K562 (cell line): Measurements from ENCODE around the gene ZSWIM7. TPM values are rescaled to one million over a fixed set of nuclear protein-coding genes. Genes with fewer than 3 reads are reported as not detected.
A peak's percentile ranks its signal among the peaks of the same experiment; 100 is the strongest.

Source experiments
- ATF1 ChIP-seq, 2 experiments: fragments of 450-650 bp in 1 of 2; IDR thresholded peaks; 2 replicates each; pipeline ENCODE4 v1.6.1; 2016; ENCODE audit warnings: missing compliant biosample characterization in 1 of 2, missing genetic modification characterization in 1 of 2
- EP300 ChIP-seq: IDR thresholded peaks from 2 replicates; pipeline ENCODE4 v1.6.1; 2012; ENCODE audit warnings: low read length, improper control_type of control experiment
- ESRRA ChIP-seq: fragments of 450-650 bp; IDR thresholded peaks from 2 replicates; pipeline ENCODE4 v1.6.1; 2014; ENCODE audit warnings: low read depth, mild to moderate bottlenecking, moderate library complexity, borderline replicate concordance
- FOXP4 ChIP-seq: sonication (generic); formaldehyde crosslinking; IDR thresholded peaks from 2 replicates; pipeline ENCODE4 v1.8.0; 2022; ENCODE audit warnings: mild to moderate bottlenecking, missing genetic modification reagents, borderline replicate concordance
- L3MBTL2 ChIP-seq: fragments of 450-650 bp; IDR thresholded peaks from 2 replicates; pipeline ENCODE4 v1.6.1; 2016; ENCODE audit warnings: mild to moderate bottlenecking, moderate library complexity
- MGA ChIP-seq: fragments of 450-650 bp; IDR thresholded peaks from 2 replicates; pipeline ENCODE4 v1.6.1; 2016; ENCODE audit warnings: mild to moderate bottlenecking, moderate library complexity
- RBFOX2 ChIP-seq: fragments of 200-400 bp; formaldehyde crosslinking; IDR thresholded peaks from 2 replicates; pipeline ENCODE4 v1.6.1; 2017; ENCODE audit warnings: low read depth, mild to moderate bottlenecking, low read length, moderate library complexity
- TAF7 ChIP-seq: fragments of 450-650 bp; IDR thresholded peaks from 2 replicates; pipeline ENCODE4 v1.6.1; 2016; ENCODE audit warnings: missing genetic modification characterization, missing compliant biosample characterization
- THRA ChIP-seq: fragments of 450-650 bp; IDR thresholded peaks from 2 replicates; pipeline ENCODE4 v1.6.1; 2017; ENCODE audit warnings: mild to moderate bottlenecking, moderate library complexity
- polyA plus RNA-seq, 8 experiments: library from polyadenylated mRNA; depleted of rRNA in 4 of 8; stranded (reverse) in 5 of 8; unstranded in 3 of 8; fragments of >200 nt; fragmentation: Nextera tagmentation in 2 of 8; fragmentation: Illumina TruSeq in 1 of 8; extraction: Ambion mirVana in 2 of 8; extraction: Trizol in 1 of 8; gene quantifications; 2 replicates each; pipeline versions ENCODE4 v1.2.1 to v1.2.3, GENCODE V29; 2011 to 2014; ENCODE audit warnings: inconsistent platforms in 1 of 8, missing spikeins in 1 of 8
- total RNA-seq, 7 experiments: library from RNA; depleted of rRNA in 6 of 7; stranded (reverse); fragments of >200 nt in 6 of 7; fragmentation: Illumina TruSeq in 2 of 7; extraction: Trizol in 2 of 7; gene quantifications; 2 replicates each; pipeline versions ENCODE4 v1.2.1 to v1.2.3, GENCODE V29; 2011 to 2021; ENCODE audit warnings: low replicate concordance in 1 of 7

The ZSWIM7 gene
- total and polyA plus RNA-seq, 9 of the 15 experiments (the other 6 are each of a cell fraction or from before 2014, with no cell fraction given) = 5.9 to 18.7 (median 9.5) TPM

- TF ChIP-seq MGA (peak; percentile 84), THRA (no peak), ESRRA (peak; percentile 67; the same call in 1 of the 2 replicates), ATF1 (CRISPR knock-in tag; IDR thresholded peaks at IDR 0.05) (peak; percentile 85), ATF1 (tag; IDR thresholded peaks at IDR 0.05) (peak; percentile 98), EP300 (peak; percentile 26; the same call in 1 of the 2 replicates), FOXP4 (peak; percentile 56; the same call in 1 of the 2 replicates), TAF7 (0 out of 2 replicates have a peak, but pooled peaks have one; percentile 13), L3MBTL2 (peak; percentile 93), RBFOX2 (peak; percentile 96)
These were observed at the start of gene ZSWIM7, which contains the start of gene TTC19 (continued) for GRCh38 chr17:15999141-15999973.
